CD4-positive, alpha-beta T cell treated with Interleukin-6 for 4 hours (primary cell): Measurements from ENCODE around the gene ERMP1.

Source experiments
- DNase-seq: peaks from one replicate; pipeline ENCODE4 v3.0.0-alpha.2; 2020; ENCODE audit warnings: mixed read lengths

Gene ERMP1

DNA sequence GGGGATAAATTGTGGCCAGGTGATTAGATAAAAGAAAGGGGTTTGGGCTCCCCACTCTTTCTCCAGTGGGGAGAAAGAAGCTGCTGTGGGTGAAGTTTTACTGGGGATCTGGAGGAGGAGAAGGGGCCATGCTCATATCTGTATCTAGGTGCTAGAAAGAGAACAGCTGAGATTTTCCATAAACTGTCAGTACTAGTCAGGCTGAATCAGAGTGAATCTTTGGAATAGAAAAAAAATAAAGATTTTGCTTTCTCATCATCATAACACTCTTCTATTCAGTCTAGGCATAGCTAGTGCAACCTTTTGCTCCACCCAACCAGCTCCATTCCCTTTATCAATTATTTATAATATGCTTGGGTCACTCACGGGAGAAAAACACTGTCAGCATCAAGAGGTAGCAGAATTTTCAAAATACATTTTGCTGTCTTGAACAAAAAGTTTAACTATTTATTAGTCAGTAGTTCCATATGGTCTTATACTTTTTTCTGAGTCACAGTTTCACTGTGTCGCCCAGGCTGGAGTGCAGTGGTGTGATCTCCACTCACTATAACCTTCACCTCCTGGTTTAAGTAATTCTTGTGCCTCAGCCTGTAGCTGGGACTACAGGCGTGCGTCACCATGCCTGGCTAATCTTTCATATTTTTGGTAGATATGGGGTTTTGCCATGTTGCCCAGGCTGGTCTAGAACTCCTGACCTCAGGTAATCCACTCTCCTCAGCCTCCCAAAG is 21.3 kb upstream of the ERMP1 start:
- no peak for DNase-seq

DNA sequence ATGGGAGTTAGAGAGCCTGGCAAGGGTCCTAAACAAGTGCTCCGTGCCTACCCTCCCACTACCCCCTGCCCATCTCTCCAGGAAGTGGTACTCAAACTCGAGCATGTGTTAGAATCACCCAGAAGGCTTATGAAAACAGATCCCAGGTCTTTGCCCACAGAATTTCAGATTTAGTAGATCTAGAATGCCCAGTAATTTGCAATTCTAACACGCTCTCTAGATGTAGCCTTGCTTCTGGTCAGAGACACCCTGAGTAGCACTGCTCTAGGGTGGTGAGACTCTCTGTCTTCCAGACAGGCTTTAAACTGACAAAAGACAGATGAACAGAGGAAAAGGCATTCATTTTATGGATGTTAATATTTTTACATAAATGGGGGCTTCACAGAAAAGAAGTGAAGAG is 20.7 kb upstream of the ERMP1 start:
- no peak for DNase-seq

DNA sequence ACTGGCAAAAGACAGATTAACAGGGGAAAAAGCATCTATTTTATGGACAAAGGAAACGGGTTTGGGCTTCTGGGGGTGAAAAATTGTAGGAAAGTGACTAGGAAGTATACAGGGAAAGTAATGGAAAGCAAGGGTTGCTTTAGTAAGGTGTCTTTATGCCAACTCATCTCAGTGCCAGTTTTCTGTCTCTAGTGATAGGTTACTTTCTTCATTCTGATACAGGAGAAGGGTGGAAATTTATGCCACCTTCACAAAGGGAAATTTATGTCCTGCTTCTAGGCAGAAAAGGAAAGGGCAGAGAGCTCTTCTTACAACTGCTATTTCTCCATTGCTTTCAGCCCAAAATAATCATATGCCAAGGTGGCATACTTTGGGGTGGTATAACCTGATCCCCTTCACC is 20.1 kb upstream of the ERMP1 start:
- no peak for DNase-seq

DNA sequence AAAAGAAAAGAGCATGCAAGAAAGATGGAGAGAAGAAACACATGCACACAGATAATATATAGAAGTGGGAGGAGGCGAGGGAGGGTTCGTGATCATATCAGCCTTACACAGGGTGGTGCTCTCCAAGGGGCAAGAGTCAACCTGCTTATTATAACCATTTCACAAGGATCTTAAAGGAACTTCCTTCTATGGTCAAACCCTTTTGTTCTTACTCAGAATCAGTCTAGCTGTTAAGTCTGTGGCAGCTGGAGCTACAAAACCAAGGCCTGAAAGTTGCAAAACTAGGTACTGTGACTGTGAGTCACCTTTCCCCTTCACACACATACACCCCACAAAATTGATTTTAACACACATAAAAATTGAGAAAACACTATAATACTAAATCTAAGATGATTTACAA is 18.5 kb upstream of the ERMP1 start:
- peak; percentile 48 for DNase-seq

DNA sequence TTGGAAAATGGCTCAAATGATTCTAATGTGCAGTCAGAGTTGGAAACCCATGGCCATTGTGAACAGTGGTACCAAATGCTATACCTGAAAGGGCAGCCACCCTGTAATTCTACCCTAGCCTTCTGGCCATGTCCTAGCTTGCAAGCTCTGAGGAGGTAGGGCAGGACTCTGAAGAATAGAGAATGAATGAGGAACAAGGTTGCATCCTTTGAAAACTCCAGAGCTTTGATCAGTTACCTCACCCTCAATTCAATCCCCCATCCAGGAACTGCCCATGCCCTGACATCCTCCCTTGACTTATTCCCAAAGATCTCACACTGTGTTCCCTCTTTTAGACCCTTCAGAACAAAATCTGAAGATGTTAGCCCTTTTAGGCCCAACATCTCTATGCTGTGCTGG is 17.8 kb upstream of the ERMP1 start:
- no peak for DNase-seq

DNA sequence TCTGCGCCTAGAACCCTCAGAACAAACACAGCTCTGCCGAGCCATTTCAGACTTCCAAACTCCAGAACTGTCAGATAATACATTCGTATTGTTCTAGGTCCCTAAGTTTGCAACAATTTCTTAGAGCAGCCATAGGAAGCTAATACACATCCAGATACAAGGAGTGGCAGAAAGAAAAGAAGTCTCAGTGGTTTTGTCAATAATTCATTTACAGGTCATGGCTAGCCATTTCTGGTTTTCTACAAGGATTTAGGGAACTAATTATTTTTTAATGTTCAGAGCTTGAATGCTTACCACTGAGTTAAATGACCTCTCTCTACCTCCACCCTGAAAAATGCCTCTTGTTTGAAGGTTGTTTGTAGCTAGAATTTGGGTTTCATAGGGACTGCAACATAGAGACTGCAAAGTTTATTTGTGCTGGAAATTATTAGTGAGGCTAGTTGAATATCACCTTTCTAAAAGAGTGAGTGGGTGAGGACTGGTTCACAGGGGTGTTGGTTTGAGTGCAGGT is 15.5 kb upstream of the ERMP1 start:
- no peak for DNase-seq

DNA sequence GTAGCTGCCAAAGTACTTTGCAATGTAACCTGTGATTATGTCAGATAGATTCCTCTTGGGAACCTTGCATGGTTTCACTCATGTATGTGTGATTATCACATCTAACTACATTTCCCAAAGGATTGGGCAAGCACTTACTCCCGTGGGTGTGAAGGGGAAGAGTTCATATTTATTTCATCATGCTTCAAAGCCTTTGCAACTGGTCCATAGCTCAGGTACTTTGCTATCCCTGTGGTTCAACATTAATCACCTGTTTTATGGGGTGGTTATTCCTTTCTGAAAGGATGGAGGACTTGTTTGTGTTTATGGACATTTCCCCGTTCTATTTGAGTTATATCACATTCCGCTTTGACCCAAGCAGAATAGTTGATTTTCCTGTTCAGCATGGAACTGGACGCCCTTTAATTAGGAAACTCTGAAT is 13.6 kb upstream of the ERMP1 start:
- no peak for DNase-seq

DNA sequence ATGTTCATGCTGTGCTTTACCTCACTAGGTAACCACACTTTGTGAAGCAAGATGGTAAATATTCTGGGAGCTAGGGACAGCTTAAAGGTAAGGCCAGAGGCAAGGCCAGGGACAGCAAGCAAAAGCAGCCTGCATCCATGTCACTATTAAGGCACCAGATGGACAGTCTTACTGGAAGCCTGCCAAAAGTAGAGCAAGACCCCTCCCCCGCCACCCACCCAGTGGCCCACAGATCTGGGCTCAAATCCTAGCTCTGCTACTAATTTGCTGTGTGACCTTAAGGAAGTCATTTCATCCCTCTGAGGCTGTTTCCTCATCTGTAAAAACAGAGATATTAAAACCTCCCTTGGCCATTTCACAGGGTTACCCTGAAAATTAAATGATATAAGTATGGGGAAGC is 13.2 kb upstream of the ERMP1 start:
- DNase-seq = no peak

DNA sequence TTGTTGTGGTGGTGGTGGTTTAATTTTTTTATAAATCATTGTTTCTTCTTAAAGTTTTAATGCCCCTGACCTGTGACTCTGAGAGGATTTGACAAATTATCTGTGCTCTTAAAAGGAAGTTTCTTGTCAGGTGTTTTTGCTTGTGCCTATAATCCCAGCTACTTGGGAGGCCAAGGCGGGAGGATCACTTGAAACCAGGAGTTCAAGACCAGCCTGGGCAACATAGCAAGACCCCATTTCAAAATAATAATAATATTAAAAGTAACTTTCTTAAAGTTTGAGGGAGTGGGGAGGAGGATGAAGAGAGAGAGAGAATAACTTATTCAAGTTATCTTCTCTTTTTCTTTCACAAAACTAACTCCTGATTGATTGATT is 12.2 kb upstream of the ERMP1 start:
- no peak for DNase-seq

DNA sequence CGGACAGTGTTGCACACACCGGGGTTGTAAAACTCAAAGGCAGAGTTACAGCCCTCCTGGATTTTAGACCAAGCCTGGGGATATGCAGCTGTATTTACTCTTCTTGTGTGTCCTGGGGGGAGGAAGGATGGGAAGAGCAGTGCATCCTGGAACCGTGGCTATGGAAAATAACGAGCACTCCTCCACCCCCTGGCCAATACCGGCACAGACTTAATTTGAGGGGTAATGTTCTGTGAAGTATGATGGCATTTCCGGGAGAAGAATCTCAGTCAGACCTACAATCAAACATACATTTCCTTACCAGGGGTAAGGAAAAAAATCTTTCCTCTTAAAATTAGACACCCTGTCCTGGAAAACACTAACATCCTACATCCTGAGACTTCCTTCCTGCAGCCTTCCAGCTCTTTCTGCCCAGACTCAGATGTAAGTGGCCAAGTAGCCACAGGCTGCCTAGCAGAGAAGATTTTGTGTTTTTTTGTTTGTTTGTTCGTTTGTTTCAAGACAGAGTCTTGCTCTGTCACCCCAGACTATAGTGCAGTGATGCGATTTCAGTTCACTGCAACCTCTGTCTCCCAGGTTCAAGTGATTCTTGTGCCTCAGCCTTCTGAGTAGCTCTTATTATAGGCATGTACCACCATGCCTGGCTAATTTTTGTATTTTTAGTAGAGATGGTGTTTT is 11.0 kb upstream of the ERMP1 start:
- DNase-seq = no peak

DNA sequence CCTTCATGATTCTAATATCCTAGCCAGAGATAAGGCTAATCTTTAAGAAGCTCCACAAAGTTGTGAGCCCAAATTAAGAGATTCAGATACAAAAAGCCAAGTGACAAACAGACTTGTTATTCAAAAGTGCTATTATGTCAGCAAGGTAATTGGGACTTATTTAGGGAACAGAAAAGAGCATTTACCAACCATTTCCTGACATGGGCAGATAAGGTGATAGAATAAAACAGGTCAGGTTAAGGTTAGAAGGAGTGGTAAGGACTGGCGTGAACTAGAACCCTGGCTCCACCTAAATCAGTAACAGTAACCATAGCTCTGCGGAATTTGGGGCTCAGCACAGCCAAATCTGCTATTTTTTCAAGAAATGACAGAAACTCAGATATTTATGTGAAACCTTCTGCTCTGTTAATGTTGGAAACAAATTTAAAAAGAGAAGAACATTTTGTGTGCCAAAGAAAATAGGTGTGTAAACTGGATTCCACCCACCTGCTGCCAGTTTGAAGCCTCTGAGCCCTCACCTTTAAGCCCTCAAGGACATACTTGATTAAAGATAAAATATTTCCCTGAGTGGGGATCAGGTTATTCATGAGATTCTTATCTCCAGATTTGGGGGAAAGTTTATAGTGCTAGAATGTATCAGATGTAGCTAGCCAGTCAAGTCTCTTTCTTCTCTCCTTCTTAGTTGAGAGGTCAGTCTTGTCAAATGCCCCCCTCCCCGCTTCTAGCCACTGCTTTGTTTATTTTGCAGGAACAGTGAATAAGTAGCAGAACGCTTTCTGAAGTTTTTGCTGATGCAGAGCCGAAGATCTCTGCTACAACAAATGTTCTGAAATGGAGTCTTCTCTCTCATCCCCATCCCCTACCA is 10.2 kb upstream of the ERMP1 start:
- no peak for DNase-seq

DNA sequence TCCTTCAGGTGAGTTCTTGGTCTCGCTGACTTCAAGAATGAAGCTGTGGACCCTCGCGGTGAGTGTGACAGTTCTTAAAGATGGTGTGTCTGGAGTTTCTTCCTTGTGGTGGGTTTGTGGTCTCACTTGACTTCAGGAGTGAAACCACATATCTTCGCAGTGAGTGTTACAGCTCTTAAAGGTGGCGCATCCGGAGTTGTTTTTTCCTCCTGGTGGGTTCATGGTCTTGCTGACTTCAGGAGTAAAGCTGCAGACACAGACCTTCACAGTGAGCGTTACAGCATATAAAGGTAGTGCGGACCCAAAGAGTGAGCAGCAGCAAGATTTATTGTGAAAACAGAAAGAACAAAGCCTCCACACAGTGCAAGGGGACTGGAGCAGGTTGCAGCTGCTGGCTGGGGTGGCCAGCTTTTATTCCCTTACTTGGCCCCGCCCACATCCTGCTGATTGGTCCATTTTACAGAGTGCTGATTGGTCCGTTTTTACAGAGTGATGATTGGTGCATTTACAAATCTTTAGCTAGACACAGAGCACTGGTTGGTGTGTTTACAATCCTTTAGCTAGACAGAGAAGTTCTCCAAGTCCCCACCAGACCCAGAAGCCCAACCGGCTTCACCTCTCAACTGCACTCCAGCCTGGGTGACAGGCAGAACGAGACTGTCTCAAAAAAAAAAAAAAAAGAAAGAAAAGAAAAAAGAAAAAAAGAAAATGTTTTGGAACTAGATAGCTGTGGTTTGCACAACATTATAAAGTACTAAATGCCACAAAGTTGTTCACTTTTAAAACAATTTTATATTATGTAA is 9.1 kb upstream of the ERMP1 start:
- peak; percentile 56 for DNase-seq

DNA sequence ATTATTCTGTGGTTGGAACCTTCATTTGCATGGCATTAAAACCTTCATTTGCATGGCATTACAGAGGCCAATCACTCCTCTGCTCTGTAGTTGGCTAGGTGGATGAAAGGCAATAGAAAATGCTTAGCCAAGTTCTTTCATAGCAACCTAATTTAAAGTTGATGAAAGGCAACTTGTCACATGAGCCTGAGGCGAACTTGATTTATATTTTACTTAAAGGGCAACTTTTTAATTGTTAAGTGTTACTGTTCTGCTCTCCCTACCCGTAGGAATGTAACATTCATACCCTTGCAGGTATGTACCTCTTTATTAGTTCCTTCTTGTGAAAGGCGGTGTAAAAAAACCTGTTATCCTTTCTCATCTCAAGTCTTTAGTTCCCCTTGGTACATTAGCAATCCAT is 7.9 kb upstream of the ERMP1 start:
- no peak for DNase-seq

DNA sequence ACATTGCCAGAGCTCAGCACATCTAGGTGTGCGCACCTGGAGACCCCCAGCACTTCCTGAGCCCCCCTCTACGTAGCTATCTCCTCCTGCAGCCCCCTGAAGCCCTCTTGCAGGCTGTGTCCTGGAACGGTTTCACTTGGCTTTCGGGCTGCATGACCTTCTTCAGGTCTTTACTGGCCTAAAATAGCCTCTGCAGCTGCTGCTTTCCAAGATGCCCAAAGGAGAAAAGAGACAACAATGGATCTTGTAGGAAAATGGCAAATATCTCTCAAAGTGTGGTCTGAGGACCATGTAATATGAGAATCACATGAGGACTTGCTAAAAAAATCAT is 6.6 kb upstream of the ERMP1 start:
- DNase-seq = no peak

DNA sequence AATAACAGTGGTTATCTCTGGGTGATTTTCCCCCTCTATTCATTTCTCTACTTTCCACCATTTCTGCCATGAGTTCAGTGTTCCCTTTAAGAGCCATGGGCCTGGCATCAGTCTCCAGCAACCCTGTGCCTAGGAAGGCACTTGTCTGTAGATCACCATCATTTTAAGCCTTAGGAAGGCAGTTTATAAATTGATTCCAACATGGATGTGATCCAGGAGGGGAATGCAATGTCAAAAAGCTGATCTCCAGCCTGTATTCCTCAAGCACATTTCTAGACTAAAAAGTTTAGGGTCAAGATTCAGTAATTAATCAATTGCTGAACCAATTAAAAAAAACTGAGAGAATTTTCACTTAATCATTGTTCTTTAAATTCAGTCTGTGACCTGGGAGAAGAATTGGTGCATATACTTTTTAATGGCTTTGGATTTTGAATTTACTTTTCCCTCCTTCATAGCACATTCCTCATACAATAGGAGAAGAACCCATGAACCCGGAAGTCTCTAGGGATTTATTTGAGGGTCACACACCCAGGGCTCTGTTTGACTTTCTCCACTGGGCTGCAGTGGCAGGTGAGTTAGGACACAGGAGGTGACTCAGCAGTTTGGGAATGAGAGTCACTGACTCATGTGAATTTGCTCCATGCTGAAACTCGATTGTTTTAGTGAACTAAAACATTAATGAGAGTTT is 6.1 kb upstream of the ERMP1 start:
- DNase-seq = no peak

DNA sequence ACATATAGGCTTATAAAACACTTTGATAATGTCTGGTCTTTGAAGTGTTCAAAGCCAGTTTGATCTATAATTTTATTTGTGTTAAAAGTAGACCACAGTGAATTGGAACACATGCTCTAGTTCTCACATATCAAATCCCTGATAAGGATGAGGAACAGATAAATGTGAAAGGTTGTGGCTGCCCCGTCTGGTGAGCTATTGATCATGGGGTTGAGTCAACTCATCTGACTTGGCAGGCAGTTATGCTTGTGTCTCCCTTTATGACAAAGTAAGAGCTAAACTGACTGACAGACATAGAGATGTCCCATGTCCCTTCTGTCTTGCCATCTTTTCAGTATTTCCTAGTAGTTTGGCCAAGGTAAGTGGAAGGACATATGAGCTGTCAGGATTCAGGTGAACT is 2.9 kb upstream of the ERMP1 start:
- DNase-seq = no peak

DNA sequence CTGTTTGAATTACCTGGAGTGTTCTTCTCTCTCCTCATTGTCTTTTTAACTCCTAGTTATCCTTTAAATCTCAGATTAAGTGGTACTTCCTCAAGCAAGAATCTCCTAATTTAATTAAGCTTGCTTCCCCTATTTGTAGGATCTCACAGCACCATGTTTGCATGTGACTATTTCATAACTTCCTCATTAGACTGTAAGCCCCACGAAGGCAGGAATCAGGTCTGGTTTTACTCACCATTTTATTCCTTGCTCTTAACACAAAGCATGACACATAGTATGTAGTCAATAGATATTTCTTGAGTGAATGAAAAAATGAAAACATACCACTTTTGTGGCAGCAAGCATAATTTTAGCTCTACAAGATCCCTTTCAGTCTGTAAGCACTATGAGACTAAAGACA is 1.3 kb upstream of the ERMP1 start:
- DNase-seq = no peak

DNA sequence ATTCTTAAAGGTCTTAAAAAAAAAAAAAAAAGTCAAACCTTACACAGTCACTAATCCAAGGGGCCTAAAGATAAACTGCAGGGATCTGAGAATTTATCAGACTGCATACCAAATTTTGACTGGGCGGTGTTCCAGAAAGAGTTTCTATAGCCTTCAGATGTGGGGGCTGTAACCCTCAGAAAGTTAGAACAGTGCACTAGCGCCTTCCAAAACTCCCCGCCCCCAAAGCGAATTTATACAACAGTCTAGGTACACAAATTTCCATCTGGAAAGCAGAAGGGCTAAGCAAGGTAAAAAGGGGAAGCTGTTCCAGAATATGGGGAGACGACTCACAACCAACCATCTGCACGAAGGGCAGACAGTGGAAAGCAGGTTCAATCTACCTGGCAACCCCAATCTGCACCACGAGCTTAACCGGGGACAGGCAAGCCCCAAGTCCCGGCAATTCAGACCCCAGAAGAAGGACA is 813 bp downstream of the ERMP1 start:
- peak; percentile 34 for DNase-seq

DNA sequence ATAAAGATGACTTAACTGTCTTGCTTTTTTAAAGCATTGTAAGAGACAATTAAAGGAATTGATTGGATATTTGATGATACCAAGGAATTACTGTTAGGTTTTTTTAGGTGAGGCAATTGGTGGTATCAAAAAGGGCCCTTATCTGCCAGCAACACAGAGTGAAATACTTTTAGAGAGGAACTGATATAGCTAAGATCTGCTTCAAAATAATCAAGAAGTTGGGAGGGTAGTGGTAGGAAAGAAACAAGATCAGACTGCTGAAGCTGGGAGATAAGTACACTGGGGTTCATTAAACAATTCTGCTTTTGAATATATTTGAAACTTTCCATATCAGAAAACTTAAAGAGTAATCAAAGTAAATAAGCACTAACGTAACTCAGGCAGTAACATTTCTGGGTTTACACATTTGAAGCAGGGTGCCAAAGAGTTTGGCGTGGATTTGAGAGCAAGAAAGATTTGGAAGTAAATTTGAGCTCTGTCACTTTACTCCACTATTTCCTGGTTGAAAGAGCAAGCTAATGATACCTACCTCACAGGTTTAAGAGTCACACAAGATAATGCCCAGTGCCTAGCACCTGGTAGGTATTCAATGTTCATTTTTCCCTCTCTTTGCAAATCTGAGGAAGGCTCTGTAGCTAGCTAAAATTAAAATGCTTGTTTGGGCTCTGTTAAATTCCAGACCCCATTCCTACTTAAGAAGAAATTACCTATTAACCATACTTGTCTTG is 6.9 kb downstream of the ERMP1 start:
- DNase-seq = no peak

DNA sequence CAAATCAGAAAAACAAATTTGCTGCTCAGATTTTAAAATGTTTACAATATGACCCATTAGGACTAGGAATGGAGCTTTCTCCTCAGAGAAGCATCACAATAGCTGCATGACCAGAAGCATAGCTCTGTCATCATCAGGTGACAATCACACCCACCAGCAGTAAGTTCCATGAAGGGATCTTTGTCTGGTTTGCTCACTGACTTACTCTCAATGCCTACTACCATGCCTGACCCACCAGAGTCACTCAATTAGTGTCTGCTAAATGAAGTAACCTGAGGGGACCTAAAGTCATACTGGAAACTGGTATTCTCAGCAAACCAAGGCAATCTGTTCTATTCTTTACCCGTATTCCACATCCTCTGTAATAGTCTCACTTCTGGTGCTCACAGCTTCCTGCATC is 7.7 kb downstream of the ERMP1 start:
- no peak for DNase-seq

DNA sequence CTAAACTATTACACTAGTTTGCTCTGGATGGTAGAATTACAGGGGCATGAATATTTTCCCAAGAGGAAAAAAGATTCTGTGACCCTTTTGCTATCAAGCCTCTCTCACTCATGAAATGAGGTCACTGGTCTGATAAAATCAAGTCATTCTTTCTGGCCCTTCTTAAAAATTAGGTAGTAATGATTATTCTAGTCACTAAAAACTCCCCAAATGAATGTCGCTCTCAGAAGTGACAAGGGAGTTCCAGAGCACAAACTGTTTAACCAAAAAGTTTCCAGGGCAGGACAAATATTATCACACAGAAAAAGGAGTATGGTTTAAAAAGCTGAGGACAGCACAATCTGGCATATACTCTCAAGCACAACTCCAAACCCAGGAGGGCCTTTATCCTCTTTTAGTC is 12.5 kb downstream of the ERMP1 start:
- no peak for DNase-seq

DNA sequence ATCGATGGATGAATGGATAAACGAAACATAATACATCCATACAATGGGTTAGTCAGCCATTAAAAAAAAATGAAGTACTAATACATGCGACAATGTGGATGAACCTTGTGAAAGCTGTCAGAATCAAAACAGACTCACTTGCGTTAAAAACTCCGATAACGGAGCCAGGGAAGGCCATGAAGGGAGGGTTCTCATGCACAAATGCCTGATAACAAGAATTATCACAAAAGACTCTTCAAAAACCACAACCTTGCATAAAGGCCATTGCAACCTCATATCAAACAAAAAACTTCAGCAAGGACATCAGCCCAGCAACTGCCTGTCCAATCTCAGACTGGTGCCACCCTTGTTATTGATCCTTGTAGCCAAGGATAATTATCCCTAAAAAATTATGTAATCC is 13.7 kb downstream of the ERMP1 start:
- DNase-seq = no peak
